GM23248 (cell line): ENCODE results near the gene SHQ1. TPM values are rescaled to one million over a fixed set of nuclear protein-coding genes. Genes with fewer than 3 reads are reported as not detected.

Experiments used
- DNase-seq: peaks from one replicate; pipeline ENCODE4 v3.0.0-alpha.2; 2015
- H2AFZ ChIP-seq: fragments of 200-600 bp; sonication (generic); 2 replicates; pipeline ENCODE4 v1.6.1; 2016; ENCODE audit warnings: antibody characterized with exemption
- H3F3A ChIP-seq: fragments of 200-600 bp; sonication (generic); 2 replicates; pipeline ENCODE4 v1.6.1; 2016; ENCODE audit warnings: mild to moderate bottlenecking, antibody characterized with exemption, mixed run types; ENCODE audit not compliant: insufficient read depth
- H3K27ac ChIP-seq: fragments of 200-600 bp; sonication (generic); 2 replicates; pipeline ENCODE4 v1.5.1; 2016; ENCODE audit warnings: mild to moderate bottlenecking
- H3K27me3 ChIP-seq: fragments of 200-600 bp; sonication (generic); replicated peaks from 2 replicates; pipeline ENCODE4 v1.6.1; 2016; ENCODE audit warnings: mild to moderate bottlenecking; ENCODE audit not compliant: insufficient read depth
- H3K36me3 ChIP-seq: fragments of 200-600 bp; sonication (generic); 2 replicates; pipeline ENCODE4 v1.6.1; 2016; ENCODE audit warnings: low read depth, mild to moderate bottlenecking
- H3K4me1 ChIP-seq: fragments of 200-600 bp; sonication (generic); 2 replicates; pipeline ENCODE4 v1.6.1; 2016; ENCODE audit warnings: mild to moderate bottlenecking; ENCODE audit not compliant: insufficient read depth
- H3K4me2 ChIP-seq: fragments of 200-600 bp; sonication (generic); one replicate; pipeline ENCODE4 v1.6.1; 2016; ENCODE audit warnings: mild to moderate bottlenecking; ENCODE audit not compliant: unreplicated experiment
- H3K4me3 ChIP-seq: fragments of 200-600 bp; sonication (generic); 2 replicates; pipeline ENCODE4 v1.5.1; 2016; ENCODE audit warnings: mild to moderate bottlenecking
- H3K79me2 ChIP-seq: fragments of 200-600 bp; sonication (generic); 2 replicates; pipeline ENCODE4 v1.6.1; 2016; ENCODE audit warnings: mild to moderate bottlenecking; ENCODE audit not compliant: insufficient read depth
- H3K9ac ChIP-seq: fragments of 200-600 bp; sonication (generic); 2 replicates; pipeline ENCODE4 v1.6.1; 2016; ENCODE audit warnings: mild to moderate bottlenecking
- H3K9me2 ChIP-seq: fragments of 200-600 bp; sonication (generic); 2 replicates; pipeline ENCODE4 v1.6.1; 2016; ENCODE audit warnings: mixed run types, mild to moderate bottlenecking, moderate library complexity; ENCODE audit not compliant: insufficient read depth
- H3K9me3 ChIP-seq: fragments of 200-600 bp; sonication (generic); one replicate; pipeline ENCODE4 v1.6.1; 2017; ENCODE audit warnings: low read depth
- H4K20me1 ChIP-seq: fragments of 200-600 bp; sonication (generic); 2 replicates; pipeline ENCODE4 v1.6.0; 2016; ENCODE audit not compliant: insufficient read depth
- EZH2 ChIP-seq: fragments of 200-600 bp; sonication (generic); IDR thresholded peaks from 2 replicates; pipeline ENCODE4 v1.6.1; 2018; ENCODE audit warnings: antibody characterized with exemption, mild to moderate bottlenecking; ENCODE audit not compliant: insufficient read depth, poor library complexity, severe bottlenecking
- EZH2phosphoT487 ChIP-seq: fragments of 200-600 bp; sonication (generic); IDR thresholded peaks from 2 replicates; pipeline ENCODE4 v1.6.1; 2018; ENCODE audit warnings: antibody characterized with exemption, moderate library complexity, mild to moderate bottlenecking, low read depth; ENCODE audit not compliant: insufficient read depth
- WGBS, 2 experiments: methylation state at CpG; one replicate each; pipeline ENCODE4 v1.1.6; 2015 to 2017; ENCODE audit warnings: low lambda C conversion rate in 2 of 2, low coverage in 1 of 2; ENCODE audit errors: missing lambda C conversion rate in 2 of 2; 5-methylcytosine and 5-hydroxymethylcytosine counted together
- in situ Hi-C: fragments of 300-500 bp; cut with MboI; formaldehyde crosslinking; loops from 2 replicates; pipeline ENCODE4 v1.15.0; 2020
- polyA plus RNA-seq: library from polyadenylated mRNA; unstranded; fragments of >200 nt; fragmentation: Nextera tagmentation; extraction: Ambion mirVana; gene quantifications from 2 replicates; pipeline ENCODE4 v1.2.1, GENCODE V29; 2016
- total RNA-seq: library from RNA; depleted of rRNA; stranded (reverse); fragments of >200 nt; shearing (Covaris generic); gene quantifications from 2 replicates; pipeline ENCODE4 v1.2.3, GENCODE V29; 2014

SHQ1 gene
- total and polyA plus RNA-seq, 2 experiments from 2014 or later = 23.3 to 24.0 TPM

- Histone ChIP-seq H3K4me2 (no peak overlapping the region), H3F3A (no peaks in the 10 kb centered on the region), H2AFZ (no peak overlapping the region), H4K20me1 (no peaks in the 10 kb centered on the region), H3K27ac (no peak overlapping the region), H3K4me1 (no peaks in the 10 kb centered on the region), H3K9me3 (no peaks in the 10 kb centered on the region), H3K4me3 (no peak overlapping the region), H3K36me3 (no peaks in the 10 kb centered on the region), H3K9me2 (no peaks in the 10 kb centered on the region), H3K9ac (no peak overlapping the region), H3K27me3 (no peaks in the 10 kb centered on the region), H3K79me2 (no peaks in the 10 kb centered on the region)
- TF ChIP-seq EZH2 (no peak), EZH2phosphoT487 (no peak)
- WGBS, 2 experiments = 82 to 85% methylated on average over 4 of the region's 4 CpGs
- in situ Hi-C loops = no loop called here
- DNase-seq = no peak
These were observed 97.8 kb downstream of the SHQ1 start for GRCh38 chr3:72750405-72750965.

GRCh38 chr3:72748659-72749058 lies 99.6 kb downstream of the SHQ1 start:
- Histone ChIP-seq H3K36me3 (no peaks in the 10 kb centered on the region), H3K9me3 (no peaks in the 10 kb centered on the region), H3K9me2 (no peaks in the 10 kb centered on the region), H3K27ac (no peak overlapping the region), H4K20me1 (no peaks in the 10 kb centered on the region), H3K27me3 (no peaks in the 10 kb centered on the region), H3K9ac (no peak overlapping the region), H3K4me1 (no peaks in the 10 kb centered on the region), H3F3A (no peaks in the 10 kb centered on the region), H2AFZ (no peak overlapping the region), H3K79me2 (no peaks in the 10 kb centered on the region), H3K4me2 (no peak overlapping the region), H3K4me3 (no peak overlapping the region)
- in situ Hi-C loops = no loop called here
- WGBS, 2 experiments = 97 to 98% methylated on average over 6 of the region's 6 CpGs
- no peak for DNase-seq
- no peak for TF ChIP-seq EZH2

GRCh38 chr3:72746430-72747411 lies 101.5 kb downstream of the SHQ1 start:
- Histone ChIP-seq H3K27me3 (no peaks in the 10 kb centered on the region), H3K4me2 (no peak overlapping the region), H2AFZ (no peak overlapping the region), H3K9me2 (no peaks in the 10 kb centered on the region), H3K4me3 (no peak overlapping the region), H3K9ac (no peak overlapping the region), H3K36me3 (no peaks in the 10 kb centered on the region), H3F3A (no peaks in the 10 kb centered on the region), H4K20me1 (no peaks in the 10 kb centered on the region), H3K79me2 (no peaks in the 10 kb centered on the region), H3K27ac (no peak overlapping the region), H3K4me1 (no peaks in the 10 kb centered on the region), H3K9me3 (no peaks in the 10 kb centered on the region)
- no peak for TF ChIP-seq EZH2
- no peak for TF ChIP-seq EZH2phosphoT487
- no peak for DNase-seq
- 90 to 92% methylated on average over 11 of the region's 11 CpGs for WGBS, 2 experiments
- in situ Hi-C loops = no loop called here

GRCh38 chr3:72745146-72745999 lies 102.9 kb downstream of the SHQ1 start:
- no peaks in the 10 kb centered on the region for H3F3A ChIP-seq
- TF ChIP-seq EZH2 (no peak), EZH2phosphoT487 (no peak)
- WGBS, 2 experiments = 87 to 89% methylated on average over 17 of the region's 17 CpGs
- no peaks in the 10 kb centered on the region for H3K36me3 ChIP-seq
- no peak overlapping the region for H3K4me2 ChIP-seq
- H3K79me2 ChIP-seq = no peaks in the 10 kb centered on the region
- H4K20me1 ChIP-seq = no peaks in the 10 kb centered on the region
- H3K9me3 ChIP-seq = no peaks in the 10 kb centered on the region
- no peaks in the 10 kb centered on the region for H3K27me3 ChIP-seq
- no peak overlapping the region for H3K27ac ChIP-seq
- in situ Hi-C loops = no loop called here
- H2AFZ ChIP-seq = no peak overlapping the region
- no peak for DNase-seq
- H3K4me1 ChIP-seq = no peaks in the 10 kb centered on the region
- no peaks in the 10 kb centered on the region for H3K9me2 ChIP-seq
- no peak overlapping the region for H3K4me3 ChIP-seq
- H3K9ac ChIP-seq = no peak overlapping the region
